Measurements from ENCODE around the gene CA5B.
A peak's percentile ranks its signal among the peaks of the same experiment; 100 is the strongest.
"Not testable (repeated sequence)": the region's sequence is repeated elsewhere in the genome, so short reads cannot be mapped to it uniquely, and the experiment has no call there.

Gene CA5B

DNA sequence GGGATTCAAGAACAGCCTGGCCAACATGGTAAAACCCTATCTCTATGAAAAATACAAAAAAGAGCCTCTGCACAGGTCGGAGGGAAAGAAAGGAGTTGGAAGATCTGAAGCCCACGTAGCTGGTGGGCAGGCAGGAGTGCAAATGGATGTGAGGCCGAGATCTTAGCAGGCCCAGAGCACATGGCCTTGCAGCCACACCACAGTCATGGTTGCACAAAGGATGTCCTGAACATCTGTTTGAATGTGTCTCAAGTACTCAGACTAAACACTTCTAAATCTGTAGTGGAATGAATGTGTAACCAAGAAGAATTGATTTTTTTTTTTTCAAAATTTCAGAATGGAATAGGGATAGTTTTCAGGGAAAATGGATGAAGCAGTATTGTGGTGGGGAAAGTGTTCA, 10.8 kb downstream of the CA5B start:
- no peak for DNase-seq (ENCODE audit: low spot score)

DNA sequence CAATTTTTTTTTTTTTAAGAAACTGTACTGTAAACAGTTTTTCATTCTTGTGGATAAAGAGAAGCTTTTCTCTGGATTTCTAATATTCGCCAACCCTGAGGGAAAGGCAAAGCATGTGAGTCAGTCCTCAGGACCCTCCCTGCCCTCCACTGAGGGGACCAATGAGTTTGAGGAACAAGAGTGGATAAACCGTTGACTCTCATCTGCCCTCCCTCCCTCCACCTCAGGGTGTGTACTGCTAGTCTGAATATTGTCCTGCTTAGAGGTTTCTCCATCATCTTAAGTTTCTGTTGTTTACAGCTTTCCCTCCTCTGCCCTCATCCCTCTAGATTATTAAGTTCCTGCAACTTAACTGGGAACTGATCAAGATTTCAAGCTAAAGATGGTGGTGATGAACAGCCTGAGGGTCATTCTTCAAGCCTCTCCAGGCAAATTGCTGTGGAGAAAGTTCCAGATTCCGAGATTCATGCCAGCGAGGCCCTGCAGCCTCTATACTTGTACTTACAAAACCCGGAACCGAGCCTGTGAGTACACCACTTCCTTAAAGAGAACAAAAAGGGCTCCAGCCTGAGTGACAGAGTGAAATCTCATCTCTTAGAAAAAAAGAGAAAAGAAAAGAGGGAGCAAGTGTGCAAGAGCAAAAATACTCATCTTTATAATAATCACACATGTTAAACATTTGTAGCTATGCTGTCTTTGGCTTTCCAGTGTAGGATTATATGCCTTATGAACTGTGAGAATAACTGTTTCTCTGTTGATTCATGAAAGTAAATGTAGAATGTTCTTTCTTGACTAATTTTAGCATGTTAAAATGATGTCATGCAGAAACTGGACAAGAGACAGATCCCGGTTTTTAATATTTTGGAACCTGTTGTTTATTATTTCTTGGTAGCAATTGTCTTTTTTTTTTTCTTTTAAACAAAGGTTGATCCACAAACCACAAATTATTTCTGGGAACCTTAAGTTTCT, 11.9 kb downstream of the CA5B start:
- DNase-seq (ENCODE audit: low spot score) = no peak

DNA sequence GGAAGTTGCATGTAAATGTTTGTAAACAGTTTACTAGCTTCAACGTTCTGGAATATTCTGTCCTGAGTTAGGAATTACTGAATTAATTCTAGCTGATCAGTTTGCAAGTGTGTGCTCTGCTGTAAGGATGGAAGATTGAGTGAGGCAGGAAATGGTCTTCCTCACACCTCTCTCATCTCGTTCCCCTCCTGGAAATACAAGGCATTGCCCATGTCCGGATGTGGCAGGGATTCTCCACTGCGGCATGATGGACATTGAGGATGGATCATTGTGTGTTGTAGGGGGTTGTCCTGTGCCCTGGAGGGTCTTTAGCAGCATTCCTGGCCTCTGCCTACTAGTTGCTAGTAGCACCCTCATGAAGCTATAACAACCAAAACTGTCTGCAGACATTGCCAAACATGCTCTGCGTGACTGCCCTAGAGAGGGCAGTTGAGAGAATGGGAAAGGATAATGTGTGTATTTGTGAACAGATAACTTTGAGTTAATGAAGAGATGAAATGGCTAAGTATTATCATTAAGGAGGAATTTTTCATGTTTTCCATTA, 12.6 kb downstream of the CA5B start:
- DNase-seq (ENCODE audit: low spot score) = no peak

DNA sequence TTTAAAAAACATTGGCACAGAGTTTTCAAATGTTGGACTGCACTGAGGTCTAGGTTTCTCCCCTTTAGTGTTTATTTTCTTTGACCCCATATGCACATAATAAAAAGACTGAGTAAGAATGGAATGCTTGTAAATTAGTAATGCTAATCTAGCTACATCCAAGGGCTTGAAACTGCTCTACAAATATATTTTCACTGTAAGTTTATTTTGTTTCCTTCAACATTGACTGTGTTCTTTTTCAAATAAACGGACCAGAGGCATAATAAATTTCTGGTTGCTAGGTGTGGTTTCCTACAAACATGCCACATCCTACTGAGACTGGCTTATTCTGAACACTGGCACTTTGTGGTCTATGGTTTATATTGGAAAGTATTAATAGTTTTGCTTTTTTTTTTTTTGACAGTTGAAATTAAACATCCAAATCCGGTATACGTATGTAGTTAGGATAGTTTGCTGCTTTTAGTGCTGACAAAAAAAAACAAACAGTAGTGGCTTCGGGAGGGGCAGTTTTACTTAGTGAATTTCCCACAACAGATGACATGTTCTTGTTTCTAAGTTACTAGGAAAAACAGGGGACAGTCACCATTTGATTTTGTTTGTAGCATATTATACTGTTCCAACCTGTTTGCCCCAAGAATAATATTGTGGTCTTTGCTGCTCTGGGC, 13.2 kb downstream of the CA5B start:
- DNase-seq (ENCODE audit: low spot score) = no peak

DNA sequence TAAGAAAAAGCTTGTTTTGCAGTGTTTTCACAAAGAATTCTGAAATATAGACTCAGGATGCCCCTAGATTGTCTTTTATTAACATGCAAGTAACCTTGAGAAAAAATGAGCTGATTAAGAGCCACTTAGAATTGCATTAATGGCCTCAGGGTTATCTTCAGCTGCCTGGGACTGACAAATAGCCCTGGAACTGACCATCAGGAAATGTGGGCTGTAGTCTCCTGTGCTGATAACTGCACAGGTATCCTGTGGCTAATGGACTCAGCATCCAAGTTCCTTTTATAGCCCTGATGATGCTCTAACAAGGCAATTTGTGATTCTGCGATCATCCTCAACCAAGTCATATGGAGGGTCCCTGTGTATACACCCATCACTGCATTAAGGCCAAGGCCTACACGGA, 17.0 kb downstream of the CA5B start:
- no peak for DNase-seq (ENCODE audit: low spot score)

DNA sequence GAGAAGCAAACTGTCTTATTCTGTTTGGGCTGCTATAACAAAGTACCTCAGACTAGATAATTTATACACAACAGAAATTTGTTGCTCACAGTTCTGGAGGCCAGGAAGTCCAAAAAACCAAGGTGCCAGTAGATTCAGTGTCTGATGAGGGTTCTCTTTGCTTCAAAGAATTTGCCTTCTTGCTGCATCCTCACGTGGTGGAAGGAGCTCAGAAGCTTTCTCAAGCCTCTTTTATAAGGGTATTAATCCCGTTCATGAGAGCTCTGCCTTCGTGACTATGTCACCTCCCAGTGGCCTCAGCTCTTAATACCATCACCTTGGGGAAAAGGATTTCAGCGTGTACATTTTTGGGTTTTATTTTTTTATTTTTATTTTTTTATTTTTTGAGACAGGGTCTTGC, 20.1 kb downstream of the CA5B start:
- no peak for DNase-seq (ENCODE audit: low spot score)

DNA sequence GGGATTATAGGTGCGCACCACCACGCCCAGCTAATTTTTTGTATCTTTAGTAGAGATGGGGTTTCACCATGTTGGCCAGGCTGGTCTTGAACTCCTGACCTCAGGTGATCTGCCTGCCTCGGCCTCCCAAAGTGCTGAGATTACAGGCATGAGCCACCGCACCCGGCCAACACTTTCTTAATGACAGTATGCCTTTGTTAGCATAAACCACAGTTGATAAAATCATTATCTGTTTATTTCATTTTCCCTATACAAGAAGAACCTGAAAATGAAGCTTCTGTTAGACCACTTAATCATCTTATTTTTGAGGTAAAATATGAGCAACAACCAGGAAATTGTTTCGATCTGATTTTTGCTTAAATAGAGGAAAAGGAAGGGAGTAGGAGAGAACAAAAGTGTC, 21.8 kb downstream of the CA5B start:
- not testable (repeated sequence) for DNase-seq (ENCODE audit: low spot score)

DNA sequence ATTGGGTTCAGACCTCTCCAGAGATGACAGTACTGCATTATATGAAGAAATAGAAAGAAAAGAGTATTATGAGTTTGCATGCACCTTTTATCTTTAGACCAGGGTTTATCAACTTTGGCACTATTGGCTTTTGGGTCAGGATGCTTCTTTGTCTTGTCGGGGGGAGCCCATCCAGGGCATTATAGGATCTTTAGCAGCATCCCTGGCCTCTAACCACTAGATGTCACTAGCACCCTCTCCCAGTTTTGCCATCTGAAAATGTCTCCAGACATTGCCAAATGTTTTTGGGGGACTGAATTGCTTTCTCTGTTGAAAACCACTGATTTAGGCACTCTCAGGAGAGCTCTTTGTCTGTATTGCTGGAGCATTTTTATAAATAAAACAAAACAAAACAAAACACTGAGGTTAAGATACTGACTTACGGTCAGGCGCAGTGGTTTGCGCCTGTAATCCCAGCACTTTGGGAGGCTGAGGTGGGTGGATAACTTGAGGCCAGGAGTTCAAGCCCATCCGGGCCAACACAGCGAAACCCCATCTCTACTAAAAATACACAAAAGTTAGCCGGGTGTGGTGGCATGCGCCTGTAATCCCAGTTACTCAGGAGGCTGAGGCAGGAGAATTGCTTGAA, 23.6 kb downstream of the CA5B start:
- DNase-seq (ENCODE audit: low spot score) = peak; percentile 13

DNA sequence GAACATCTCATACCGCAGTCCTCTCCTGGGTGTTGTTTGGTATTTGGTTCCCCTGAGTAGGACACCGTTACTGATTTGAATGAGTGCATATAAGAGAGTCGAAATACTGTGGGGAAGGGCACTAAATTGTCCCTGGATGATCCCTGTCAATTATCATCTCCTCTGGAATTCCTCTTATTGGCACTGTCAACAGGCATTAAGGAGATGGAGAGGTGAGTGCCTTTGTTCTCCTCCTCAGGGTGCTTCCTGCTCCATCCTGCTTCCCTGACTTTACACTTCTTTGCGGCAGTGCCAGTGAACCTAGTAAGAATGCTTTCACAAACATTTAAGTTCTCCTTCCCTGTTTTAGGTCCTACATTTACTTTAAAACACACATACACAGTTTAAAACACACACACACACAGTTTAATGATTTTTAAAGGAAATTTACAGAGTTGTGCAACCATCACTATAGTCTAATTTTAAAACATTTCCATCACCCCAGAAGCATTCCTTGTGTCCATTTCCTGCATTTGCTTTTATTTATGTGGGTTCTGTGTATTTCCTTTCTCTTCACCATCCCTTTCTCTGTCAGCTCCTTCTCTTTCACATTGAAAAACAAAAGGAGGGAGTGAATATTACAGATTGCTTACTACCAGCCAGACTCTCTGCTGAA, 31.4 kb downstream of the CA5B start:
- no peak for DNase-seq (ENCODE audit: low spot score)

DNA sequence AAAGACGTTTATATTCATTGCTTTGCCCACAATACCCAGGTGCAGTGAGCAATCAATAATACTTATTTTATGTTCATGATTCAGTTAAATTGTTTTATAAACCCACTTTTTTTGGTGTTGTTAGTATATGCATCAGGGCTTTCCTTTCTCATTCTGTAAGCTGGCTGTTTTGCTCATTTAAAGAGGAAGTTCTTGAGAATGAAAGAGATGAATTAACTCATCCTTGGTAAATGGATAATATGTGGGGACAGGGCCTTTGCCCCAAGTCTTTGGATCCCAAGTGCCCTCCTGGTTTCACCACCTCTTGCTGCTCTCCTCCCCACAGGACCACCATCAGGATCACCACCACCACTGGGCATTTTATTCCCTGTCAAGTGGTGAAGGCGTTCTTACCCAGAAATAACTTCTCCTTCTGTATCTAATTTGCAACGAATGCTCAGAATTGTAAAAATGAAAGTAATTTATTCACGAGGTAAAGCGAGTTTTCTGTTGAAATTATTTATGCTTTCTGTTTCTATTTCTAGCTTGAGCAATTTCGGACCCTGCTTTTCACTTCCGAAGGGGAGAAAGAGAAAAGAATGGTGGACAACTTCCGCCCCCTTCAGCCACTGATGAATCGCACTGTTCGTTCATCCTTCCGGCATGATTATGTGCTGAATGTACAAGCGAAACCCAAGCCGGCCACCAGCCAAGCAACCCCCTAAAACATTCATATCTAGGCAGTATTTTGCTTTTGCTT, 44.1 kb downstream of the CA5B start:
- no peak for DNase-seq (ENCODE audit: low spot score)

DNA sequence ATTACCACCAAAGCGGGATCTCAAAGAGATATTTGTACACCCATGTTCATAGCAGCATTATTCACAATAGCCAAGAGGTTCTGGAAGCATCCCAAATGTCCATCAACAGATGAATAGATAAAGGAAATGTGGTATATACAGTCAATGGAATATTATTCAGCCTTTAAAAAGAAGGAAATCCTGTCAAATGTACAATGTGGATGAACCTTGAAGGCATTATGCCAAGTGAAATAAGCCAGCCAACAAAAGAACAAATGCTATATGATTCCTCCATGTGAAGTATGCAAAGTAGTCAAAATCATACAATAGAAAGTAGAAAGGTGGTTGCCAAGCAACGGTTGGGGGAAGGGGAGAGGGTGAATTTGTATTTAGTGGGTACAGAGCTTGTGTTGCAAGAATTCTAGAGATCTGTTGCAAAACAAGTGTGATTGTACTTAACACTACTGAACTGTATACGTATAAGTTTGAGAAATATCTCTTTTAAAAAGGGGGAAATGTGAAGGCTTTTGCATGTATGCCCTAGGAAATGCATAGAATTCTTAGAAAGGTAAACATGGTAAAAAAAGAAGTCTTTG, 47.2 kb downstream of the CA5B start:
- no peak for DNase-seq (ENCODE audit: low spot score)

DNA sequence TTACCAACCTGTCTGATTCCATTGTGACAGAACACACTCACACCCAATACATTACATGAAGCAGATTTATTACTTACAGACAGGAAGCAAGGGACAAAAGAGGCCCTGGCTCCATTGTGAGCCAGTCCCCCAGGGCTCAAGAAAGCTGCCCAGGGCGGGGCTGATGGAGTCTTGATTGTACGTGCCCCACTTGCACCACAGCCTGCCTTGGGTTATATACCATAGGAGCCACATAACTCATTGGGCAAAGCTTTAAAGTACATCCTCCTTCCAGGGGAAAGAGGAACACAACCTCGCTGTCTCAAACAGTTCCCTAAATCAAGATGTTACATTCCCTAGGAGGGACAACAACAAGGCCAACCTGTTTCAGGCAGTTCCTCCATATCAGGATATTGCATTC, 48.8 kb downstream of the CA5B start:
- DNase-seq (ENCODE audit: low spot score) = no peak

DNA sequence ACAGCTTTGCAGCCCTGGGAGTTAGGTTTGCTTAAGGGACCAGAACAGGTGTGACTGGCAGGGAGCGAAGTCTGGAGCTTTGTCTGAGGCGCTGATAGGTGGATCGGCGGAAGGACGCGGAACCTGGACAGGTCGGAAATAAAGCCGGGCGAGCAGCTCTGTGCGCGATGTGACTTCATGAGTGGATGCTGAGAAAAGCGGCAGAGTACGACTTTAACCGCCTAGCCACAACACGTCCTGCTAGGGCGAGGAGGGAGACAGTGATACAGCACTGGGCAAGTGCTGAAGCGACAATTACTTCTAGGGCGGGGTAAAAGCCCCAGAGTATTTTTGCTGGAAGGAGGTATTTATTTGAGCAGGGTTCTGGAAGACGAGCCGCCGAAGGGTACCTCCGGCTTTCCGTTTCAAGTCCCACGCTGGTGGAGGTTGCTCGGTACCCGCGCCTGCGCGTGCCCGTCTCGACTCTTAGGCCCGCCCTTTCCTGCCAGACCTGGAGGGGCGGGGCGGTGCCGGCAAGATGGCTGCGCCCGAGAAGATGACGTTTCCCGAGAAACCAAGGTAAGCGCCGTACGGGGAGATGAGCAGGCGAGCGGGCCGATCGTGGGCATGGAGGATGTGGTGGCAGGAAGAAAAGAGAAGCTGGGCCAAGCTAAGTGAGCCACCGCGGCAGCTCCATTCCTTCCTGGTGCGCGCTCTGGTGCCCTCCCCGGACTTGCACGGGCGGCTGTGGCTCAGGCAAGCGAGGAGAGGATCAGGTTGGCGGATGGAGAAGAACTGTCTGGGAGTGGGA, 52.1 kb downstream of the CA5B start, which contains the start of gene ZRSR2:
TSS of gene ZRSR2 (plus strand) at position 506 of the 790 bp plus-strand sequence. CDS start at position 518, 12 bp downstream.
- DNase-seq (ENCODE audit: low spot score) = peak; percentile 50

DNA sequence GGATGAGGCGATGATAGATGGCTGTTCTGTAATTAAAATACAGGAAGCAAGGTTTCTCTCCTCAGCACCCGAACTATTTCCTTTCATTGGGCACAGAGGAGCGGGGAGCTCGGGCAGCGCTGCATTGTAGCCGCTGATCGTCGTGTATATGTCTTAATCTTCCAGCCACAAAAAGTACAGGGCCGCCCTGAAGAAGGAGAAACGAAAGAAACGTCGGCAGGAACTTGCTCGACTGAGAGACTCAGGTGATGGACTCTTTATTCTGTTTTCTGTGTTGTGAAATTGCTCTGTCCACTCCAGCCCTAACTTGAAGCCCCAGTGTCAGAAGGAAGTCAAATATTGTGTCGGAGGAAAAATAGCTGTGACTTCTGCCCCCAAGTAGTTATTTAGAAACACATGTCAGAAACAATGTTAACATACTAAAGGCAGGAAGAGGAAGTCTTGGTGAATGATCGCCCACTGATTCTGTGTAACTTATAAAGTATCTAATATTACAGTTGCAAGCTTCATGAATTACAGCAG, 52.8 kb downstream of the CA5B start:
- DNase-seq (ENCODE audit: low spot score) = no peak

DNA sequence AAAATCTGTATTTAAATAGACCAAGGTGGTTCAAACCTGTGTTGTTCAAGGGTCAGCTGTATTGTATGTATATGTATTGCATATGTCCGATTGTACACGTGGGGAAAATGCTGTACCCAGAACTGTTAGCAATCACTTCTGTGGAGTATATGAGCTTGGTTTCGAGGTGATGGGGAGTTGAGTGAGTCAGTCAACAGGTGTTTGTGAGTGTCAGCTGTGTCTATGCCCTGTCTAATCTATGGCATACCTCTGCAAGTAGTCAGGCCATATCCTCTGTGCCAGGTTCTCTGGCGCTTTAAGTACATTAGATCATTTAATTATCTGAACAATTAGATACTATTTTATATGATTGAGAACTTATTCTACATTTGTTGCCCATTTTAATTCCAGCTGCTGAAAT, 59.6 kb downstream of the CA5B start:
- no peak for DNase-seq (ENCODE audit: low spot score)

DNA sequence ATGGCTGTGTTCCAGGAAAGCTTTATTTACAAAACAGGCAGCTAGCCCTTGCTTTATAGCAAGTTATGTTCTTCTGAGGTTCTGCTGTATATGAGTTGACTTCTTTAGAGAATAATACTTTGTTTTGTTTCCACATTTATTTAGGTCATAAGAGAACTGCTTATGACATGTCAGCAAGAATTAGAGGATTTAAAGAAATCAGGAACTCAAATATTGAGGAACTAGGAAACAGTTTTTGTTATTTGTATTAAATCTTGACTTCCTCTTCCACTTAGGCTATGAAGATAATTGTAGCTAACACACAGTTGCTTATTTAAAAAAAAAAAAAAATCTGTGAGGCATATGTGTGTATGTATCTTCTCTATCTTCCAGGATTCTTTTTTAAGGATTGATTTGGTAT, 66.5 kb downstream of the CA5B start:
- no peak for DNase-seq (ENCODE audit: low spot score)

DNA sequence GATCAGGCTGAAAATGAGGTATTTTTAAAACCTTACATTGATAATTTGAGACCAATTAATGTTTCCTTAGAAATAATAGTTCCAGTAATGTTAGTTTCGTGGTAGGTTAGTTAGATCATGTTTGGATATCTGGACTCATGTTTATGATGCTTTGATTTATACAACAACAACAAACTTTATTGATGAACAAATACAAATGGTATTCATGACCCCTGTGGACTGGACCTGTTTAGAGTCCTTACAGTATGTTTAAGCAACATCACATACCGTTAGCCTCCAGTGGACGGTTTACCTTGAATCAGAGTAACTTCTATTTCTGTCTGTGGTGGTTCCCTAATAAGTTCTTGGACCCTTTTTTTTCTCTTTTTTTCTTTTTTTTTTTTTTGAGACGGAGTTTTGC, 70.2 kb downstream of the CA5B start:
- DNase-seq (ENCODE audit: low spot score) = no peak

DNA sequence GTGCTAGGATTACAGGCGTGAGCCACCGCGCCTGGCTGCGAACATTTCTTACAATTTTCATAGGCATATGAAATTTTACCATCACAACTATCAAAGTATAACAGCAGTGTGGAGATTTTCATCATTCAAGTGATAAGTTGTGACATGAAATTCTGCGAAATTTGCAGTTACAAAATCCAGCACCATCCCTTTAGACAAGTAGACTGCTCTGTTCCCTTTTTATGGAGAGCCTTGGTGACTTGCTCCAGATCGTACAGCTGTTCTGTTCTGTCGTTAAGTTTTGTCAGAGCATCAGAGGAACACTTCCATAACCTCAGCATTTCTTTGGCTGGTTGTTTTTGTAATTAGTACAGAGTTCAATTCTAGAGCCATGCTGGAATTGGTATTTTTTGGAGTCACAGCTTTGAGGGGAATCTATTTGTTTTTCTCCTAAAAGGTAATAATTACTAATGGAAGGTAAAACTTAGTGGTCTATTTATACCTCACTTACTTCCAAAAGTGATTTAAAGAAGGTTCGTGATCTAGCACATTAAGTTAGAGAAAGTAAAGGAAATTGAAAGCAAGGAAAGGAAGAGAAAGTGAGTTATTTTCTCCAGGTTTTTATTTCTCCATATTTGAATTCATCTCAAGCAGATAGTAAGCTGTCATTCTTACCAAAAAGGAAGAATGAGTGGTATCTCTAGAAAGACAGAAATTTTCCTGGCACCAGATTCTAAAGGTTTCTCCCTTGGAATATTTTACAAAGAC, 74.3 kb downstream of the CA5B start:
- no peak for DNase-seq (ENCODE audit: low spot score)

DNA sequence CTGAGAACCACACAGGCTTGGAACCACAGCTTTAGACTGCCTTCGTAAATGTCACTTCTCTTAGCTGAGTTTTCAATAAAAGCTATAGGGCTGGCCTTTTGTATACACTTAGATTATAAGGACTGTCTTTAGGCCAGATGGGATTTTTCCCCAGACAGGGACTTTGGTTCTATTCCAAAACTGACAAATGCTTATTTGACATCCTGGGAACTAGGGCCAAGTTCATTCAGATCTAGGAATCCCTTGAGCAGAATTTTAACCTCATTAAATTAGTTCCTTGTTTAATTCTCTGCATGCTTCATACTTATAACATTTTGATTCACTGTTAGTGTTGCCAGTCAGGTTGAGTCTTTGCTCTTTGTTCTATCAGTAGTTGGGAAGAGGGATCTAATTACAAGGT, 75.3 kb downstream of the CA5B start:
- no peak for DNase-seq (ENCODE audit: low spot score)

Data from HuH-7 (cell line).